ENCODE data around the gene GATB. TPM values are rescaled to one million over a fixed set of nuclear protein-coding genes. Genes with fewer than 3 reads are reported as not detected.

GATB gene
- total RNA-seq, 2 experiments from 2014 or later = 13.0 to 16.5 TPM

GRCh38 chr4:151668689-151669402 lies 92.0 kb downstream of the GATB start:
- H3K4me1 Mint-ChIP-seq = peaks cover 9% of the 10 kb centered on the region
- no peak overlapping the region for H3K27ac Mint-ChIP-seq
- no peaks in the 10 kb centered on the region for H3K9me3 Mint-ChIP-seq
- no peak for DNase-seq
- ChIA-PET CTCF (interaction anchor here (1.5 kb wide), 1 partner anchor 22 kb away, joined by 4 read pairs; no protein-coding TSS in a partner anchor), POLR2A (no interaction called here)
- no peaks in the 10 kb centered on the region for H3K27me3 Mint-ChIP-seq
- no peaks in the 10 kb centered on the region for H3K36me3 Mint-ChIP-seq (ENCODE audit: low read depth)
- no peak overlapping the region for H3K4me3 Mint-ChIP-seq

DNA sequence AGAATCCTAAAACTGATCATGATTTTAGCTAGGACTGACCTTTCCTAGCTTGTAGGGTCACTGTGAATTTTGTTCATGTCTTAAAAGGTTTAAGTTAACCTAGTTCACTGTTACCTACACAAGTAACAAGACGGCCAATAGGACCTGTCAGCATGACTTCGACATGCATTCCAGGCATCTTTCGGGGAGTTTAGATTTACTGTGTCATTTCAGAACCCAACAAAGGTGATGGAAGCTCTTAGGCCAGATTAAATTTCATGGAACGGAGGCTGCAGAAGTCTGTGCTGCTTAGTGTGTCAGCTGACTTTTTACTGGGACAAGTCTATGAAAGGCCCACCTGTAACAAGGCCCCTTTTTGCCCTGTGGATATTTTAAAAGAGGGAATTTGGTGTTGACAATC lies 93.1 kb downstream of the GATB start:
- Mint-ChIP-seq H3K27ac (no peak overlapping the region), H3K4me1 (peaks cover 9% of the 10 kb centered on the region), H3K36me3 (ENCODE audit: low read depth) (no peaks in the 10 kb centered on the region), H3K27me3 (no peaks in the 10 kb centered on the region), H3K4me3 (no peak overlapping the region), H3K9me3 (no peaks in the 10 kb centered on the region)
- no peak for DNase-seq
- ChIA-PET POLR2A (no interaction called here), CTCF (interaction anchor here (1.1 to 1.9 kb wide), 5 partner anchors 10 to 45 kb away, joined by 4 to 6 read pairs (median 4); no protein-coding TSS in a partner anchor)

- H3K4me1 Mint-ChIP-seq = peaks cover 9% of the 10 kb centered on the region
- ChIA-PET POLR2A (no interaction called here), CTCF (interaction anchor here (0.6 to 1.9 kb wide), 6 partner anchors 9 to 562 kb away, joined by 3 to 6 read pairs (median 4); no protein-coding TSS in a partner anchor)
- no peaks in the 10 kb centered on the region for H3K36me3 Mint-ChIP-seq (ENCODE audit: low read depth)
- H3K9me3 Mint-ChIP-seq = no peaks in the 10 kb centered on the region
- DNase-seq = no peak
- peak overlapping the region; percentile 37 for H3K27ac Mint-ChIP-seq
- no peak overlapping the region for H3K4me3 Mint-ChIP-seq
- H3K27me3 Mint-ChIP-seq = no peaks in the 10 kb centered on the region
Measured at GRCh38 chr4:151667048-151667447, 93.8 kb downstream of the GATB start.

DNA sequence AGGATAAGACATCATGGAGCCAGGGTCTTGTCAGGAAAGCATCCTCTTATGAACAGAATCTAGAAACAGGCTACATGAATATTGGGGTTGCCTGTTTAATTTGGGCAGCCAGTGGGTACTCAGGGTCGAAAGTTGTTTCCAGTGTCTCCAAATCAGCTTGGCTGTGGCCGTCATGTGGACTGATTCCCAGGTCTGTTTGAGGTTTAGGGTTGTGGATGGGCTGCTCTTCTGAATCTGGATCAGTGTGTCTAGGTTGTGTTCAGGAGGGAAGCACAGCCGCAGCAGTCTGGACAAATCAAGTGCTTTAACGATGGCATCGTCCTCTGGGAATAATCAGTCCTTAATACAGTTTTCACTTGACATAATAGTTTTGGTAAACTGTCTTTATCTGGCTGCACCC lies 94.3 kb downstream of the GATB start:
- Mint-ChIP-seq H3K27ac (no peak overlapping the region), H3K9me3 (no peaks in the 10 kb centered on the region)
- CTCF ChIA-PET = interaction anchor here (1.1 to 1.9 kb wide), 3 partner anchors 16 to 47 kb away, joined by 4 to 6 read pairs (median 5); no protein-coding TSS in a partner anchor

DNA sequence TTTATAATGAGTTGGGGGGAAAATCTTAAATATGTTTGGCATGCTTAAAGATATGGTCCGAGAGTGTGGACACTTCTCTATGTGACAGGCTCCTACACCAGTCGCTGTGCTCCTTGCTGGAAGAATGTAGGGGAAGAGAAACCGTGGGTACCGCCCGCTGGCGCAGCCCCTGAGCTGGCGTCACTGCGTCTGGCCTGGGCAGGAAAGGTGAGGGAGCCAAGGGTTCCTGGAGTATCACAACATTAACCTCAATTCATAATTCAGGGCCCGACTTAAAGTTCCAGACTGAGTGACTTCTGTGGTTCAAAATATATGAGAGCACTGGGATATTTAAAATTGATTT lies 95.1 kb downstream of the GATB start:
- H3K36me3 Mint-ChIP-seq (ENCODE audit: low read depth) = no peaks in the 10 kb centered on the region
- no peak overlapping the region for H3K4me3 Mint-ChIP-seq
- peaks cover 9% of the 10 kb centered on the region for H3K4me1 Mint-ChIP-seq
- DNase-seq = no peak
- no peaks in the 10 kb centered on the region for H3K9me3 Mint-ChIP-seq
- POLR2A ChIA-PET = no interaction called here
- H3K27me3 Mint-ChIP-seq = no peaks in the 10 kb centered on the region
- H3K27ac Mint-ChIP-seq = no peak overlapping the region
- CTCF ChIA-PET = no interaction called here

More for the DNA sequence above, 94.3 kb downstream of the GATB start:
- Mint-ChIP-seq H3K4me3 (no peak overlapping the region), H3K4me1 (peaks cover 9% of the 10 kb centered on the region), H3K27me3 (no peaks in the 10 kb centered on the region), H3K36me3 (ENCODE audit: low read depth) (no peaks in the 10 kb centered on the region)
- no peak for DNase-seq
- POLR2A ChIA-PET = no interaction called here

GRCh38 chr4:151665022-151665784 lies 95.6 kb downstream of the GATB start:
- Mint-ChIP-seq H3K36me3 (ENCODE audit: low read depth) (no peaks in the 10 kb centered on the region), H3K27me3 (no peaks in the 10 kb centered on the region), H3K9me3 (no peaks in the 10 kb centered on the region), H3K4me1 (peaks cover 14% of the 10 kb centered on the region), H3K27ac (no peak overlapping the region), H3K4me3 (no peak overlapping the region)
- DNase-seq = no peak
- ChIA-PET POLR2A (no interaction called here), CTCF (interaction anchor here (0.6 to 1.5 kb wide), 2 partner anchors 11 to 27 kb away, joined by 4 read pairs; no protein-coding TSS in a partner anchor)

DNA sequence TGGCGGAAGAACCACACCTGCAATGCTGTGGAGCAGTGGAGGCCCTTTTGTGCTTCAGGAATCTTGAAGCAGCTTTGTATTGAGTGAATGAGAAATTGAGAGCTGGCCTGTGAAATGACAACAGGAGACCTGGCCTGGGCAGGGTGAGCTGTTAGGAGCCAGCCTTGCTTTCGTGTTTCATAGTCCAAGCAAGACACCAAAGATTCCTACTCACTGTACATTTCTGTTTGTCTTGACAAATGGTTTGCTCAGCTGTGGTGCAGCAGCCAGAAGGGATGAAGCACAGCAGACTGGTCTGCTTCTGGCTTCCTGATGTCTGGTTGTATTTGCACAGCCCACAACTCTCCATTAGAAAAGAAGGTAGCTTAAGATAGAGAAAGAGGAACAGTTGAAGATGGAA lies 96.5 kb downstream of the GATB start:
- Mint-ChIP-seq H3K9me3 (no peaks in the 10 kb centered on the region), H3K4me1 (peaks cover 22% of the 10 kb centered on the region), H3K36me3 (ENCODE audit: low read depth) (no peaks in the 10 kb centered on the region), H3K4me3 (no peak overlapping the region), H3K27me3 (no peaks in the 10 kb centered on the region), H3K27ac (no peak overlapping the region)
- POLR2A ChIA-PET = no interaction called here
- DNase-seq = no peak
- CTCF ChIA-PET = interaction anchor here (1.3 to 1.5 kb wide), 2 partner anchors 10 to 13 kb away, joined by 4 read pairs; no protein-coding TSS in a partner anchor

- POLR2A ChIA-PET = interaction anchor here (0.7 kb wide), 1 partner anchor 23 kb away, joined by 3 read pairs; no protein-coding TSS in a partner anchor
- H3K4me3 Mint-ChIP-seq = no peak overlapping the region
Measured at GRCh38 chr4:151663109-151663508, 97.7 kb downstream of the GATB start.

GRCh38 chr4:151661873-151662272 lies 98.9 kb downstream of the GATB start:
- no peaks in the 10 kb centered on the region for H3K27me3 Mint-ChIP-seq
- no peak overlapping the region for H3K4me3 Mint-ChIP-seq
- ChIA-PET CTCF (interaction anchor here (0.6 to 1.9 kb wide), 2 partner anchors 9 to 56 kb away, joined by 3 to 4 read pairs; no protein-coding TSS in a partner anchor), POLR2A (no interaction called here)
- H3K9me3 Mint-ChIP-seq = no peaks in the 10 kb centered on the region
- DNase-seq = no peak
- peaks cover 28% of the 10 kb centered on the region for H3K4me1 Mint-ChIP-seq
- H3K36me3 Mint-ChIP-seq (ENCODE audit: low read depth) = no peaks in the 10 kb centered on the region
- H3K27ac Mint-ChIP-seq = no peak overlapping the region

More at GRCh38 chr4:151663109-151663508, 97.7 kb downstream of the GATB start:
- Mint-ChIP-seq H3K27me3 (no peaks in the 10 kb centered on the region), H3K36me3 (ENCODE audit: low read depth) (no peaks in the 10 kb centered on the region), H3K9me3 (no peaks in the 10 kb centered on the region), H3K4me1 (peaks cover 32% of the 10 kb centered on the region), H3K27ac (peak overlapping the region; percentile 39)
- CTCF ChIA-PET = no interaction called here
- no peak for DNase-seq

GRCh38 chr4:151660676-151661075 lies 100.1 kb downstream of the GATB start:
- Mint-ChIP-seq H3K27ac (no peak overlapping the region), H3K4me1 (peaks cover 24% of the 10 kb centered on the region), H3K4me3 (no peak overlapping the region), H3K9me3 (no peaks in the 10 kb centered on the region), H3K27me3 (no peaks in the 10 kb centered on the region), H3K36me3 (ENCODE audit: low read depth) (no peaks in the 10 kb centered on the region)
- DNase-seq = no peak
- ChIA-PET CTCF (interaction anchor here (1.9 kb wide), 1 partner anchor 10 kb away, joined by 4 read pairs; no protein-coding TSS in a partner anchor), POLR2A (no interaction called here)

DNA sequence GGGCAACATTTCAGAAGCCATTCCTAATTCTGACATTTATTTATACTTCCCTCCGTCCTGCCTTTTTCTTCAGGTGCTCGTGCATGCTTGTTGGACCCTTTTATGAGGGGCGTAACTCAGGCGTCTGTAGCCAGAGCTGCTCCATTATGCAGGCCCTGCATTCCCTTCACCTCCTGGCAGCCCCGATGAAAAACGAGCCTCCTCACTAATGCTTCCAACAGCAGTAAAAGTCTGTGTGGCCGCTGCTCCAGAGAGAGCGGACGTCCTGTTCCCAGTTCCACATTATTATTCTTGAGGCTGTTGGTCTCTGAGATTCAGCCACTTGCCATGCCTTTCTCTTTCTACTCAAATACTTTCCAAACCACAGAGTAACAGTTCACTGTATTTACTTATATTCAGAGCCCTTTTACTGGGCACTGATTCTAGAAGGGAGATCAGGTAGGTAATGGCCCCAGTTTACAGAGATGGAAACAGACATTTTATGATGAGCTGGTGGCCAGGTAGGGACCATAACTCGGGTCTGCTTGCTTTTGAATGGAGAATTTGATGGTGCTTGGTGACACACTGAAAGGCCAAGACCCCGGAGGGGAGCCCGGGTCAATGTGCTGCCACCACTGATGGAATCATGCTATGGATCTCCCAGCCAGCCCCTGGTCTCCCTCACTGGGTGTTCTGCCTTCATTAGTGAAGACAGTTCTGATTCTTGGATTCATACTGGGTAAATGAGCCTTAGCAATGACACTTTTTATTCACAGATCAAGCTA lies 101.0 kb downstream of the GATB start:
- peak overlapping the region; percentile 82 for H3K27ac Mint-ChIP-seq
- H3K9me3 Mint-ChIP-seq = no peaks in the 10 kb centered on the region
- CTCF ChIA-PET = interaction anchor here (1.3 to 1.9 kb wide), 2 partner anchors 11 kb away, joined by 4 read pairs; no protein-coding TSS in a partner anchor
- DNase-seq = no peak
- no peak overlapping the region for H3K4me3 Mint-ChIP-seq
- POLR2A ChIA-PET = no interaction called here
- no peaks in the 10 kb centered on the region for H3K27me3 Mint-ChIP-seq
- H3K4me1 Mint-ChIP-seq = peaks cover 24% of the 10 kb centered on the region
- no peaks in the 10 kb centered on the region for H3K36me3 Mint-ChIP-seq (ENCODE audit: low read depth)

GRCh38 chr4:151658959-151659600 lies 101.7 kb downstream of the GATB start:
- CTCF ChIA-PET = interaction anchor here (0.8 to 1.9 kb wide), 4 partner anchors 8 to 20 kb away, joined by 3 to 4 read pairs (median 4); no protein-coding TSS in a partner anchor
- H3K4me1 Mint-ChIP-seq = peaks cover 24% of the 10 kb centered on the region
- H3K36me3 Mint-ChIP-seq (ENCODE audit: low read depth) = no peaks in the 10 kb centered on the region
- POLR2A ChIA-PET = no interaction called here
- peak overlapping the region; percentile 82 for H3K27ac Mint-ChIP-seq
- DNase-seq = no peak
- no peak overlapping the region for H3K4me3 Mint-ChIP-seq
- H3K9me3 Mint-ChIP-seq = no peaks in the 10 kb centered on the region
- H3K27me3 Mint-ChIP-seq = no peaks in the 10 kb centered on the region

Measured in activated CD4-positive, alpha-beta T cell treated with anti-CD3 and anti-CD28 coated beads, Interleukin-2, amount 10 ng/mL, durations not matched to agents 7 days and 5 days (primary cell).